ENCODE data around the gene TRIM24.
"Not testable (repeated sequence)": the region's sequence is repeated elsewhere in the genome, so short reads cannot be mapped to it uniquely, and the experiment has no call there.

Gene TRIM24

DNA sequence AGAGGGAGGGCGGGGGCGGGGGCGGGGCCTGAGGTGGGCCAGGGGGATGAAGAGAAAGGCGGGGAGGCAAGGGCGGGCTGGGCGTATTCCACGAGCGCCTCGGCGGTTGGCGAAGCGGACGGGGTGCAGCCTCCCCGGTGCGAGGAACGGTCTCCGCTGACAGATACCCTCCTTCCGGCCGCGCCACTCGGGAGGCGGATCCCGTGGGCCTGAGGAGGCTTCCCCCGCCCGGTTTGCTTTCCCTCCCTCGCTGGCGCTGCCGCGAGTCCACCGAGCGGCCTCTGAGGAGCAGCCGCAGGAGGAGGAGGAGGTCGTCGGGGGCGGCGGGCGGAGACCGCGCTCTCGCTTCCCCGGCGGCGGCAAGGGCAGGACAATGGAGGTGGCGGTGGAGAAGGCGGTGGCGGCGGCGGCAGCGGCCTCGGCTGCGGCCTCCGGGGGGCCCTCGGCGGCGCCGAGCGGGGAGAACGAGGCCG lies at the start of gene TRIM24:
TSS of gene TRIM24 (plus strand) at position 84 of the 473 bp plus-strand sequence. CDS start at position 374, 290 bp downstream.
- no peak for DNase-seq

DNA sequence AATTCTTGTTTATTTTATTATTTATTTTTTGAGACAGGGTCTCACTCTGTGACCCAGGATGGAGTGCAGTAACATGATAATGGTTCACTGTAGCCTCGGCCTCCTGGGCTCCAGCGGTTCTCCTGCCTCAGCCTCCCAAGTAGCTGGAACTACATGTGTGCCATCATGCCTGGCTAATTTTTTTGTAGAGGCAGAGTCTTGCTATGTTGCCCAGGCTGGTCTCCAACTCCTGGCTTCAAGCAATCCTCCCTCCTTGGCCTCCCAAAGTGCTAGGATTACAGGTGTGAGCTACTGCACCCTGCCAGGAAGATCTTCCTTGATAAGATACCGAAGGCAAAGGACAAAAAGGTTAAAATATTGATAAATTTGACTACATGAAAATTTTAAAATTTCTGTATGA lies 48.0 kb upstream of the TRIM24 start:
- not testable (repeated sequence) for DNase-seq

DNA sequence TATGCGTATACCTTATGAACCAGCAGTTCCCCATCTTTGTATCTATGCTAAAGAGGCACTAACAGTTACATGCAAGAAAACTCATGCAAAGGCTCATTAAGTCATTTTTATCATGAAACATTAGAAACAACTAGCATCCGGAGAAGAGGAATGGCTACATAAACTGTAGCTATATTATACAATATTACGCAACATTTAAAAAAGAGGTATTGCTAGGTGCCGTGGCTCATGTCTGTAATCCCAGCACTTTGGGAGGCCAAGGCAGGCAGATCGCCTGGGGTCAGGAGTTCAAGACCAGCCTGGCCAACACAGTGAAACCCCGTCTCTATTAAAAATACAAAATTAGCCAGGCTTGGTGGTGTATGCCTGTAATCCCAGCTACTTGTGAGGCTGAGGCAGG lies 47.1 kb upstream of the TRIM24 start:
- DNase-seq: not testable (repeated sequence)

DNA sequence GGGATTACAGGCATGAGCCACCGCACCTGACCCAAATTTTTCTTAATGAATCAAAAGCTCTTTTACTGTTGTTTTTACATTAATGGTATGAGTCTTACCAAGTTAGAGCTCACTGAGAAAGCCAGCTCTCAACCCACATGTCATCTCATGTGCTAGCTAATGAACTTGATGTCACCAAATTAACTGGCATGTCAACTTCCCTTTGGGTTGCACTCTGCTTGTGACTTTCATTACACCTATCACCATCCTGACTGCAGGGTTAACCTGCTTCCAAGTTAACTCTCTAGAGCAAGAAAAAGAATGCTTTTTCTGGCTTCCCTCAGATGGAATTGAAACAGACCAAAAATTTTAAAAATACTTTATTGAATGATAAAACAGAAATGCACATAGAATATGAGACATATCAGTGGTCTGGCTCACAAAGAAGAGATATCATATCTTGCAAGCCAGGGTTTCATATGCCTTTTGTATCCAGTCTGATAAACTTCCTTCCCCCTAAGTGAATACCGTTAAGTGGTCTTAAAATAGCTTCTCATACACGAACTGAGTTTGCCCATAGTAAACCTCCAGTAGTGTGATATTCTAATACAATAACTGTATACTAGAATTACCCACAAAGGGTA lies 42.9 kb upstream of the TRIM24 start:
- DNase-seq: no peak

DNA sequence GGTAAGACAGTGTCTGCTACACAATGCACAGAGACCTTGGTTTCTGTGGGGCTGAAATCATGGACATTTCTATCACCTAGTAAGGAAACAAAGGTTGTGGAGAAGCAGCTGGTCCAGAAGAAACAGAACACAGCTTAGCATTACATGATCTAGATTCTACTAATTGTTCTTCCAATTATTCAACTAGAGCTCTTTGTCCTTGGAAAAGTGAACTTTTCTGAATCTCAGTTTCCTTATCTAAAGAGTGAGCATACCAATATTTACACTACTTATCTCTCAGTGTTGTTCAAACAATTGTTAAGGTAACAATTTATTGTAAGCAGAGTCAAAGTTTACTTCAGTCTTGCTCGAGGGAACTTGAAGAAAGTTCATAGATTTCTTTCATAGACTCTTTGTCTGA lies 42.3 kb upstream of the TRIM24 start:
- no peak for DNase-seq

DNA sequence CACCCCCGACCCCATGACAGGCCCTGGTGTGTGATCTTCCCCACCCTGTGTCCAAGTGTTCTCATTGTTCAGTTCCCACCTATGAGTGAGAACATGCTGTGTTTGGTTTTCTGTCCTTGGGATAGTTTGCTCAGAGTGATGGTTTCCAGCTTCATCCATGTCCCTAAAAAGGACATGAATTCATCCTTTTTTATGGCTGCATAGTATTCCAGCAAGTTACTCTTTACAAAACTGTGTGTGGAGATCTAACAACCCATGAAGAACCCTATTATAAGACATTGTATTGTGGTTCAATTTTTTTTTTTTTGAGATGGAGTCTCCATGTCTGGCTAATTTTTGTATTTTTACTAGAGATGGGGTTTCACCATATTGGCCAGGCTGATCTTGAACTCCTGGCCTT lies 41.7 kb upstream of the TRIM24 start:
- not testable (repeated sequence) for DNase-seq

DNA sequence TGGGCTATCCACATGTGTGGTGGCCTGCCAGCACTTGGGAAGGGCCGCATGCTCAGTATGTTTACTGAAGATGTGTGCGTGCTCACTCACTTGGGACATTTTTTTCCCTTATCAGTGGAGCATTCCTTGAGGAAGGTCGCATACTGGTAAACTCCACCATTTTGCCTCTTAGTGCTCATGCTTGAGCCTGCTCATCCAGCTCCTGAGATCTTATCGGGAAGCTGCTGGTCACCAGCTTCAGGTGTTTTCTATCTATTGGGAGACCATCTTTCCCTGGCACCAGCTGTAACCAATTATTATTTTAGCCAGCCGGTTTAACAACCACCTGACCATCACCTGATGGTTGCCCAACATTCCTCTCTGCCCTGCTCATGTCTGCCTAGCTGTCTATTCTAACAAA lies 35.0 kb upstream of the TRIM24 start:
- DNase-seq: no peak

DNA sequence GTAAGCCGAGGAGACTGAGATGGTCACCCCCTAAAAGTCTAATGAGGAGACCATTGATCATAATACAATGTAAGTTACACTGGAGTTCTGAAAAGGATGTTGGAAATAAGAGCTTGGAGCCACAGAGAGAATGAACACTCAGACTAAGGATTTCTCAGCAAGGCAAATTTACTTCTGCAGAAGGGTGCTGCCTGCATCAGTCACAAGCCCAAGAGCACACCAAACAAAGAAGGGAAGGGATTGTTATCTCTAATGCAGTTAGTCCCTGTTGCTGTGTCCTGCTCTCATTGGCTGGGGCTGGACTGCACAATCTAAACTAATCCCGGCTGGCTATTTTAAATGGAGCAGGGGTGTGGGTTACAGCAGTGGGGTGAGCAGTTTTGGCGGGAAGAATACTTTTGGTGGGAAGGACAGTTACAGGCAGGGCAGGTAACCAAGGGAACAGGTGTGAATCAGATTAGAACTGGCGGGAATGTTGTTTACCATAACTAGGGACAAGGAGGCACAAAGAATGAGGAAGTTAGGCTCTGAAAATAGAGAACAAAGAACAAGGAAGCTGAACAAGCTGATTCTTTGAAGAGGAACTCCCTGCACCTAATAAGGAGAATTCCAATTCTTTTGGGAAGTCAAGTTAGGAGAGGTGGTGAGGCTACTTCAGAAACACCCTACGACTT lies 30.3 kb upstream of the TRIM24 start:
- no peak for DNase-seq

DNA sequence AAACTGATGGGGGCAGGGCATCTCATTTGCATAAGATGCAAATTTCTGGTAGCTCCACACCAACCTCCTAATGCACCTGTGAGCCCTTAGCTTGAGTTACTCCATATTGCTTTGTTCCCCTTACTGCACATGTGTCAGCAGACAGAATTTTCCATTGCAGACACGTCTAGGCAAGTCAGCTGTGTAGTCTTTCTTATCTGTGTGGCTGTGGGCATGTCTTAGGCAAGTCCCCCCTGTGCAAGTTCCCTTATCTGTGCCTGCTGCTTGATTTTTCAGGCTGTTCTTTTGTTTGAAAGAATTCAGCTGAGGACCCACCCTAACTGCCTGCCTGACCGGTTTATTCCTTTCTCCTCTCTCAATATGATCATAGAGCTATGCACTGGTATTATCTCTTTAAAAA lies 28.5 kb upstream of the TRIM24 start:
- DNase-seq: no peak

DNA sequence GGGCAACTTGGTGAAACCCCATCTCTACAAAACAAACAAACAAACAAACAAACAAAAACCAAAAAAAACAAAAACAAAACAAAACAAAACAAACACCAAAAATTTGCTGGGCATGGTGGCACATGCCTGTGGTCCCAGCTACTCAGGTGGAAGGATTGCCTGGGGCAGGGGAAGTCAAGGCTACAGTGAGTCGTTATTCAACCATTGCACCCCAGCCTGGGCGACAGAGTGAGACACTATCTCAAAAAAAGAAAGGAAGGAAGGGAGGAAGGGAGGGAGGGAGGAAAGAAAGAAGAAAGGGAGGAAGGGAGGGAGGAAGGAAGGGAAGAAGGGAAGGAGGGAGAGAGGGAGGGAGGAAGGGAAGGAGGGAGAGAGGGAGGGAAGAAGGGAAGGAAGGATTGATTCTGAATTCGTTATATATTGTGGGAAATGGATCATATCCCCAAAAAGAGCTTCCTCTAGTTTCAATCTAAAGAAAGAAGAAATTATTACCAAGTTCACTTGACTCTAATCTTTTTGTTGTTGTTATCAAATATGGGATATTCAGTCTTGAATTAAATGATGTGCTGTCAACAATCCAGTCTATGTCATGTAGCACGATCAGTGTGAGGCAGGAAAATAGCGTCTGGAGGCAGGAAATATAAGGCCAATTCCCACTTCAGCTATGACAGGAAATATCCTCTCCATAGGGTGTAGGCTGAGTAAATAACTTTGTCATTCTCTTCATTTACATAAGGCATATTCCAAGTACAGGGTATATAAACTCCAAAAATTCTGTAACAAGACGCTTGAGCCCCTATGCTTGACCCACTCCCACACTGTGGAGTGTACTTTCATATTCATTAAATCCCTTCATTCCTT lies 26.2 kb upstream of the TRIM24 start:
- DNase-seq: no peak

DNA sequence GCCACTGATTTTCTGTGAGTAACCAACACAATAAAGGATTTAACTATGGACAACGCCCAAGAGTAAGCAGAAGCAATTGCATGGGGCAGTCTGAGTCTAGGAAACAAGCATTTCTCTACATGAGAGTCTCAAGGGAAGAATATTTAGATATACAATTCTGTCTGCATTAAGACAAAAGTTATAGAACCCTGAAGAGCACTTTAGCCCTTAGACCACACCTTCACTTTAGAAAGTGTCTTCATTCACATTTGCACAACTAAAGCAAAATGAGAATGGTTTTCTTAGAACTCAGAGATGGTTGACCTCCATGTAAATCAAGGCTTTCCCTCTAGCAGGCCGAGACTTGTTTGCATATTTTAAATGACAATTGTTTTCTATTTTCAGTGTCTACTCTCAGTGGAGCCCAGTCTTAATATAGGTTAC lies 25.5 kb upstream of the TRIM24 start:
- no peak for DNase-seq

DNA sequence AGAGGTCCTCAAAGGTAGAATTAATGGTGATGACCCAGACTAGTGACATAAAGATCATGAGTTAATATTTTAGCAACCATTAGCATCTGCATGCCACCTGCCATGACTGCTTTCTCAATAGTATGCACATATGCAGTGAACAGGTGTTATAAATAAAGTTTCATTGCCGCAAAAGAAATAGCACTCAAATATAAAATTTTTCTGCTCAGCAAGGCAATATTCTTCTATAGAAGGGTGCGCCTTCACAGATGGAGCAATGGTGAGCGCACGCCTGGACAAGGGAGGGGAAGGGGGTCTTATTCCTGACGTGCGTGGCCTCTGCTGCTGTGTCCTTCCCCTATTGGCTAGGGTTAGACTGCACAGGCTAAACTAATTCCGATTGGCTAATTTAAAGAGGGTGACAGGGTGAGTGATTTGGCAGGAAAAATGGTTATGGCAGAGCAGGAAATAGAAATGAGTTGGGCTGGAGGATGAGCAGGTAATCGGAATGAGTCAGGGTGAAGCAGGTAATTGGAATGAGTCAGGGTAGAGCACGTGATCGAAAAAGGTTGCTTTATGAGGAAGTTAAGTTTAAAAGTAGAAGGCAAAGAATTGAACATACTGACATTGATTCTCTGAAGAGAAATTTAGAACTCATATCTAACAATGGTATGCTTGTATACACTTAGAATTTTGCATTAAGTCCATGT lies 24.7 kb upstream of the TRIM24 start:
- DNase-seq: no peak

DNA sequence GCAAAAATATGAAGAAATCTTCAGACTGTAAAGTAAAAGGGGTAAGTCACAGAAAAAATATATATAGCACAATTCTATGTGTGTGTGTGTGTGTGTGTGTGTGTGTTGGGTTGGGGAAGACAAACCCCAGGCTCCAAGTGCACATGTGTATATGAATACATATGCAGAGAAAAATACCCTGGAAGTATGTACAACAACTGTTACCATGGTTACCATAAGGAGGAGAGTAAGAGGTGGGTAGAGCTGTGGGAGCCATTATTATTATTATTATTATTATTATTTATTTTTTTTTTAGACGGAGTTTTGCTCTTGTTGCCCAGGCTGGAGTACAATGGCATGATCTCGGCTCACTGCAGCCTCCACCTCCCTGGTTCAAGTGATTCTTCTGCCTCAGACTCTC lies 23.7 kb upstream of the TRIM24 start:
- no peak for DNase-seq

DNA sequence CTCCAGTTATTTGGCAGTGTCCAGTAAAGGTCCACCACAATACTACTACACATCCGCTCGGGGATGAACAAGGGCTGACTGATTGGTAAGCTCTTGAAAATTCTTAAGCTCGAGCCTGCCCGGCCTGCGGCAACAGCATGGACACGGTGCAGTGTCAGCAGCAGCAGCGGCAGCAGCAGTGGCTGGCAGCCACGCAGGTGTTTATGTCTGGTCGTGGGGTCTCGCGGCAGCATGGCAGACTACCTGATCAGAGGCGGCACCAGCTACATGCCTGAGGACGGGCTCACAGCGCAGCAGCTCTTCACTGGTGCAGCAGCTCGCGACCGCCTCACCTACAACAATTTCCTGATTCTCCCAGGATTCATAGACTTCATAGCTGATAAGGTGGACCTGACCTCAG lies 19.6 kb upstream of the TRIM24 start:
- DNase-seq: no peak

DNA sequence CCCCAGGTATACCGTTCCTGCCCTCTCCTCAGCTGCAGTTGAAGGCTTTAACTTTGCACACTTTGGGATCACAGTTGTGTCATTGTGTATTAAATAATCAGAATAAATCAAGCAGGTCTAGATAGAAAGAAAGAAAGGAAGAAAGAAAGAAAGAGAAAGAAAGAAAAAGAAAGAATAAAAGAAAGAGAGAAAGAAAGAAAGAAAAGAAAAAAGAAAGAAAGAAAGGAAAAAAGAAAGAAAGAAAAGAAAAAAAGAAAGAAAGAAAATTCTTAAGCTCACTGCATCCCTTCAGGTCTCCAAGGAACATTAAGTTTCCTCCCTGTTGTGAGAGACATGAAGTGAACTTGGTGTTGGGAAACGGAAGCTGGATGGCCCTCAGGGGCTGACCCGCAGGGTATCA lies 17.2 kb upstream of the TRIM24 start:
- no peak for DNase-seq

DNA sequence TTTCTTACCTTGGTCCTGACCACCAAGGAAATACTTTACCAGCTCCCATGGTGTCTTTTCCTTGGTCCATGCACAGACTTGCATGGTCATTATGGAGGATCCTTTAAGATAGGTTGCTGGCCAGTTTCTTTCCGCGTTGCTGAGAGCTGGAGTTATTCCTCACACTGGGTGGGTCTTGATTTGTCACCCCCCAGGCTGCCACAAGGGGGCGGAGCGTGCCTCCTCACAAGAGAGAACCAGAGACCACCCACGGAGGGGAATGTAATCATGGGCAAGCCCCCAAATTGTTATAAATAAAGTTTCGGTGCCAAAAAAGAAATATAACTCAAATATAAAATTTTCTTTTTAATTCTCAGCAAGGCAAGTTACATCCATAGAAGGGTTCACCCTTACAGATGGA lies 10.5 kb upstream of the TRIM24 start:
- no peak for DNase-seq

DNA sequence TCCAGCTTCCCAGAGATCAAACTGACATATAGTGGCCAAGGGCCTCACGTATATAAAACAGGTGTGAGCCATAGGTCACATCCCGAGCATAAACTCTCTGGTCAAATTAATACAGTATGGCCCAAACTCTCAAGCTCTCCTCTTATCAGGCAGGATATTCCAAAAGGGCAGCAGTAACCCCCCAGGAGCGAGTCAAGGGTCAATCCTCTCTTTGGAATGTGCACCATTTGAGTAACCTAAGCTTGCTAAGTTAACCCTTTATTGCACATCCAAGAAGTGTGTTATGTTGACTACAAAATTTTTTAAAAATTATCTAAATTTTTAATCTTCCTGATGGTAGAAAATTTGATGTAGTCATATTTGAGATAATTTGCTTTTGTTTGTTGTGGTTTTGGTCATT lies 4.5 kb upstream of the TRIM24 start:
- DNase-seq: no peak

DNA sequence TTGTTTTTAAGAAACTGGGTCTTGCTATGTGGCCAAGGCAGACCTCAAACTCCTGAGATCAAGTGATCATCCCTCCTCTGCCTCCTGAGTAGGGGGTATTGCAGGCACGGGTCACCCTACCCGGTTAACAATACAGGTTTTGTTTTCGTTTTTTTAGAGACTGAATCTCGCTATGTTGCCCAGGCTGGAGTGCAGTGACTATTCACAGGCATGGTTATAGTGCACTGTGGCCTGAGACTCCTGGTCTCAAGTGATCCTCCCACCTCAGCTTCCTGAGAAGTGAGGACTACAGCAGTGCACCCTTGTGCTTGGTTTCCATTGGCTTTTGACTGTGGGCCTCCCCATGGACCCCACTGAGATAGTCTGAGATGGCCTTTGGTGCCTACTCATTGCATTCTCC lies 3.8 kb upstream of the TRIM24 start:
- DNase-seq: no peak

DNA sequence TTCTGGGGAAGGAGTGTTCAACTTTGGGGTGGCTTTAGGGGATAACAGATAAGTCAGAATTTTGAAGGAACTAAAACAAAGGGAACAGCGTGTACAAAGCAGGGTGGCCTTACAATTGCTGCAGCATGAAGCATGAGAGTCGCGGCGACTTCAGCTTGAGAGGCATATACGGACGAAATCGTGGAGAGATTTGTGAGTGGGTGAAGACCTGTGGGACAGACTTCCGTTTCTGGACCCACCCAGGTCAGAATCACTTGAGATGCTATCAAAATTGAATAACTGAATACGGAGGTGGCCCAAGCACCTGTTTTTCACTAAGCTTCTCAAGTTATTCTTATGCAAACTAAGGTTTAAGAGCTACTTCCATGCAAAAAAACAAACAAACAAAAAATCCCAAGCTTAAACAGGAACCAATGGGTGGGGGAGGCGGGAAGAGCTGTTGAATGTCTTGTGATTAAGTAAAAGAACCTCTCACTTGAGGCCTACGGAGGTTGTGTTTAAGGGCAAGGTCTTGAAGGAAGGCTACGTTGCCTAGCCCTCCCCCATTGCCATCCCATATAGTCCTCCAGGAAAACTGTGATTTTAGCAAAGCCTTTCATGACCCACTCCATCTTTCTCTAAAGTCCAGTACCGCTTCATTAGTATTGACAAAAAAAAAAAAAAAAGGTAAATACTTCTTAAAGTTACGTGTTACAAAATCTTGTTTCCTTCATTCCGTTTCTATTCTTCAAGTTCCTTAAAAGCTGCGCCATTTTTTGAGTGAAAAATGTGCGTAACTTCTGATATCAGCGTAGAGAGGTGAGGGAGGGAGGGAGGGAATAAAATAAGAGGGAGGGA lies 1.3 kb upstream of the TRIM24 start:
- no peak for DNase-seq

DNA sequence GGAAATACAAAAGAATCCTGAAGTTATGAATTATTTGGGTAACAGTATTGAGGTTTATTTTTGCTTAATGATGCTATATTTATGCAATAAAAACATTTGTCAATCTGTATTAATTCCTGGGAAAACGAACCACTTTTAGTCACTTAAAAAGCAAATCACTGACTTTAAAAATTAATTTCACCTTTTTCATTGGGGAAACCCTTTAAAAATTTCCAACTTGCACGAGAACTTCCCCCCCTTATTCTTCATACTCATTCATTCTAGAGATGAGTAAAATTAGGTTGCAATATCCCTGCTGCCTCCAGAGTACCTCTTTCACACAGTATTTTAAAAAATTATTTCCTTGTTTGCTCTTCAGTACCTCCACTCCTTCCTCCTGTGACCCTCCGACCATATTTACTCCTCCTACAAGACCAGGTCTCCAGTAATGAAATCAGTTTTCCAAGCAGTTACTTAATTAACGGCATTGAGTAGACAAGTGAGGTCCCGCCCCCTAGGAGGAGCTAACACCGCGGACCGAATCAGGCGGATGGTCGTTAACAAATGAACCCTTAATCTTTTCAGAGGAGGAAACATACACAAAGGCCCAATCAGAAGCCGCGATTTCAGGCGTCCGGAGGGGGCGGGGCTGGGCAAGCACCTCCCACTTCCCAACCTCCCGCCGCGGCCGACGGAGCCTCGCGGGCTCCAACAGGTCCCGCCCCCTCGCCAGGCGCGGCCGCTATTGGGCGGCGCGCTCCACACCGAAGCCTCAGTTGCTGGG lies 465 bp upstream of the TRIM24 start:
- peak; percentile 96 for DNase-seq
